Body of pancreas (tissue), 4 donors: ENCODE data around the gene PNPLA7. TPM values are rescaled to one million over a fixed set of nuclear protein-coding genes. Genes with fewer than 3 reads are reported as not detected.

ENCODE experiments used
- ATAC-seq: fragments of 150-250 bp; one replicate; pipeline ENCODE4 v1.9.1; 2016
- DNase-seq, 4 donors: peaks; one replicate each; pipeline ENCODE4 v3.0.0-alpha.2; 2019
- H3K27ac ChIP-seq, 4 donors: fragments of 200-600 bp; sonication (generic); 1 replicate in 3 of 4; 2 replicates in 1 of 4; pipeline versions ENCODE4 v1.5.1 to v1.6.1; 2016 to 2019; ENCODE audit warnings: mild to moderate bottlenecking in 1 of 4, mixed read lengths in 1 of 4, moderate library complexity in 1 of 4
- H3K27me3 ChIP-seq, 2 donors: fragments of 200-600 bp; sonication (generic); one replicate each; pipeline ENCODE4 v1.6.0; 2016; ENCODE audit warnings: mild to moderate bottlenecking in 1 of 2
- H3K36me3 ChIP-seq, 2 donors: fragments of 200-600 bp; sonication (generic); replicated peaks in 1 of 2; 2 replicates each; pipeline ENCODE4 v1.5.1; 2016; ENCODE audit warnings: low read depth in 2 of 2; ENCODE audit not compliant: insufficient read depth in 1 of 2
- H3K4me1 ChIP-seq: fragments of 200-600 bp; sonication (generic); one replicate; pipeline ENCODE4 v1.6.0; 2016
- H3K4me3 ChIP-seq, 2 donors: fragments of 200-600 bp; sonication (generic); 1 replicate in 1 of 2; 2 replicates in 1 of 2; pipeline ENCODE4 v1.5.1; 2016 to 2019
- H3K9me3 ChIP-seq, 3 donors: fragments of 200-600 bp; sonication (generic); 1 replicate in 2 of 3; 2 replicates in 1 of 3; pipeline ENCODE4 v1.5.1; 2016
- CTCF ChIP-seq, 7 experiments: fragments of 450-650 bp in 4 of 7; fragments of 200-600 bp in 3 of 7; sonication (generic) in 3 of 7; IDR thresholded peaks; one replicate each; pipeline ENCODE4 v1.5.1; 2016 to 2019; ENCODE audit warnings: antibody characterized with exemption in 7 of 7
- POLR2A ChIP-seq, 3 donors: fragments of 450-650 bp; IDR thresholded peaks; one replicate each; pipeline ENCODE4 v1.6.1; 2016; ENCODE audit warnings: antibody characterized with exemption in 3 of 3, mild to moderate bottlenecking in 2 of 3
- WGBS, 2 donors: methylation state at CpG; one replicate each; pipeline ENCODE4 v1.1.5; 2017; 5-methylcytosine and 5-hydroxymethylcytosine counted together
- intact Hi-C: fragments of 100-400 bp; cut with DNase I; formaldehyde crosslinking; loops from one replicate; pipeline ENCODE4 v1.15.1; 2023
- total RNA-seq, 2 donors: library from RNA; depleted of rRNA; stranded (reverse); fragments of >200 nt; gene quantifications; one replicate each; pipeline ENCODE4 v1.1.0, GENCODE V29; 2016

The PNPLA7 gene
- total RNA-seq, 2 donors from 2014 or later, result 16.1 to 27.7 TPM

GRCh38 chr9:137488906-137489305 lies 61.3 kb downstream of the PNPLA7 start:
- Histone ChIP-seq H3K9me3 (no peaks in the 10 kb centered on the region), H3K36me3 (no peaks in the 10 kb centered on the region), H3K4me1 (peaks cover 24% of the 10 kb centered on the region), H3K27ac (no peak overlapping the region), H3K27me3 (no peaks in the 10 kb centered on the region), H3K4me3 (no peak overlapping the region)
- DNase-seq (no peak), ATAC-seq (no peak)
- TF ChIP-seq CTCF (IDR thresholded peaks at IDR 0.05) (no peak), POLR2A (IDR thresholded peaks at IDR 0.05) (no peak)
- WGBS, 2 donors, result 85 to 96% methylated on average over 5 to 6 of the region's 6 CpGs
- intact Hi-C loops, result no loop called here

- DNase-seq (peak; percentile 82 to 92 (median 90)), ATAC-seq (peak; percentile 80)
- TF ChIP-seq CTCF (IDR thresholded peaks at IDR 0.05) (no peak), POLR2A (IDR thresholded peaks at IDR 0.05) (no peak)
- intact Hi-C loops, result no loop called here
- H3K27ac ChIP-seq, result peak overlapping the region; percentile 21 to 82 (median 60)
- H3K27me3 ChIP-seq, result no peaks in the 10 kb centered on the region
- WGBS, 2 donors, result 41 to 54% methylated on average over 6 of the region's 6 CpGs
- no peak overlapping the region for H3K4me3 ChIP-seq
- H3K36me3 ChIP-seq, result no peaks in the 10 kb centered on the region
- H3K4me1 ChIP-seq, result peaks cover 24% of the 10 kb centered on the region
- no peaks in the 10 kb centered on the region for H3K9me3 ChIP-seq
Observed at GRCh38 chr9:137488327-137488653, 61.9 kb downstream of the PNPLA7 start.

- intact Hi-C loops, result no loop called here
Observed at GRCh38 chr9:137487454-137488326, 62.5 kb downstream of the PNPLA7 start.

GRCh38 chr9:137486545-137487453 lies 63.4 kb downstream of the PNPLA7 start:
- TF ChIP-seq POLR2A (IDR thresholded peaks at IDR 0.05), result no peak
- TF ChIP-seq CTCF (IDR thresholded peaks at IDR 0.05), result no peak
- Histone ChIP-seq H3K4me1 (peaks cover 24% of the 10 kb centered on the region), H3K27me3 (no peaks in the 10 kb centered on the region), H3K9me3 (no peaks in the 10 kb centered on the region), H3K36me3 (no peaks in the 10 kb centered on the region), H3K4me3 (no peak overlapping the region), H3K27ac (no peak overlapping the region)
- ATAC-seq, result no peak
- 81 to 90% methylated on average over 21 to 29 of the region's 35 CpGs for WGBS, 2 donors
- DNase-seq, result no peak
- intact Hi-C loops, result no loop called here

More at GRCh38 chr9:137487454-137488326, 62.5 kb downstream of the PNPLA7 start:
- H3K4me1 ChIP-seq, result peaks cover 24% of the 10 kb centered on the region
- peak; percentile 60 for ATAC-seq
- WGBS, 2 donors, result 52 to 63% methylated on average over 27 to 41 of the region's 41 CpGs
- H3K9me3 ChIP-seq, result no peaks in the 10 kb centered on the region
- DNase-seq, result peak in 2 of 4 donors; percentile 25 to 37
- TF ChIP-seq POLR2A (IDR thresholded peaks at IDR 0.05) (peak in 2 of 3 donors; percentile 26 to 38), CTCF (IDR thresholded peaks at IDR 0.05) (no peak)
- no peak overlapping the region for H3K4me3 ChIP-seq
- H3K36me3 ChIP-seq, result no peaks in the 10 kb centered on the region
- no peaks in the 10 kb centered on the region for H3K27me3 ChIP-seq
- peak overlapping the region; percentile 21 to 82 (median 60) for H3K27ac ChIP-seq
